Caki2 (cell line): ENCODE measurements around the gene EIF6. TPM values are rescaled to one million over a fixed set of nuclear protein-coding genes. Genes with fewer than 3 reads are reported as not detected.

Experiments used
- DNase-seq: peaks from one replicate; pipeline ENCODE4 v3.0.0-alpha.2; 2015; ENCODE audit warnings: low read depth
- in situ Hi-C: cut with HindIII; loops from 2 replicates; pipeline ENCODE4 v1.10.0; 2016; ENCODE audit warnings: low sequenced_read_pairs, low pct_unique_long_range_greater_than_20kb, mixed read lengths
- total RNA-seq: library from RNA; depleted of rRNA; stranded (reverse); fragments of >200 nt; shearing (Covaris generic); gene quantifications from 2 replicates; pipeline ENCODE4 v1.2.3, GENCODE V29; 2014; ENCODE audit warnings: low replicate concordance; rRNA removed

The EIF6 gene
- total RNA-seq, 1 experiment from 2014 or later: 355 TPM

- DNase-seq: no peak
These were observed 35.7 kb downstream of the EIF6 start for GRCh38 chr20:35248641-35249475.

GRCh38 chr20:35246723-35247122 is 37.8 kb downstream of the EIF6 start:
- DNase-seq: no peak
- in situ Hi-C loops: no loop called here

More at GRCh38 chr20:35248641-35249475, 35.7 kb downstream of the EIF6 start:
- in situ Hi-C loops: no loop called here

- DNase-seq: no peak
- in situ Hi-C loops: no loop called here
These were observed 40.6 kb downstream of the EIF6 start for GRCh38 chr20:35243986-35244385.

- no peak for DNase-seq
- in situ Hi-C loops: no loop called here
These were observed 41.3 kb downstream of the EIF6 start for GRCh38 chr20:35243317-35243716.

- no peak for DNase-seq
- in situ Hi-C loops: no loop called here
These were observed 43.7 kb downstream of the EIF6 start for GRCh38 chr20:35240811-35241293.

- in situ Hi-C loops: no loop called here
- no peak for DNase-seq
These were observed 44.3 kb downstream of the EIF6 start for GRCh38 chr20:35240083-35240810.

- in situ Hi-C loops: no loop called here
- no peak for DNase-seq
These were observed 45.8 kb downstream of the EIF6 start for GRCh38 chr20:35238735-35239134.

- in situ Hi-C loops: no loop called here
- no peak for DNase-seq
These were observed 46.4 kb downstream of the EIF6 start for GRCh38 chr20:35238170-35238569.

- DNase-seq: no peak
- in situ Hi-C loops: no loop called here
These were observed 47.1 kb downstream of the EIF6 start for GRCh38 chr20:35237486-35237885.

- in situ Hi-C loops: no loop called here
- DNase-seq: no peak
These were observed 48.7 kb downstream of the EIF6 start for GRCh38 chr20:35235881-35236280.

- DNase-seq: peak; percentile 23
- in situ Hi-C loops: no loop called here
These were observed 52.0 kb downstream of the EIF6 start for GRCh38 chr20:35232575-35232974.

Other genes starting within 250 kb of the EIF6 start
- 54.4 and 56.9 TPM in 2 replicates for gene TRPC4AP, start 192.0 kb downstream of the EIF6 start, total RNA-seq
- 27.4 and 43.7 TPM in 2 replicates for gene EDEM2, start 137.4 kb downstream of the EIF6 start, total RNA-seq
- 30.9 and 56.1 TPM in 2 replicates for gene PROCR, start 112.7 kb downstream of the EIF6 start, total RNA-seq
- 14.3 and 17.1 TPM in 2 replicates for gene MMP24, start 58.1 kb downstream of the EIF6 start, total RNA-seq
- gene MMP24OS, start 6.7 kb downstream of the EIF6 start, total RNA-seq: 9.0 and 16.5 TPM in 2 replicates
- gene FAM83C, start 7.7 kb upstream of the EIF6 start, total RNA-seq: 0.20 TPM in 1 of 2 replicates, not detected in the other
- 54.9 and 59.4 TPM in 2 replicates for gene UQCC1, start 127.2 kb upstream of the EIF6 start, total RNA-seq
- gene GDF5, start 153.5 kb upstream of the EIF6 start, total RNA-seq: 1.1 TPM in 1 of 2 replicates, not detected in the other
- 14.8 and 23.2 TPM in 2 replicates for gene CEP250, start 170.8 kb upstream of the EIF6 start, total RNA-seq
- gene C20orf173, start 244.9 kb upstream of the EIF6 start, total RNA-seq: not detected in 2 replicates